ENCODE measurements around the gene MAPK10.

DNA sequence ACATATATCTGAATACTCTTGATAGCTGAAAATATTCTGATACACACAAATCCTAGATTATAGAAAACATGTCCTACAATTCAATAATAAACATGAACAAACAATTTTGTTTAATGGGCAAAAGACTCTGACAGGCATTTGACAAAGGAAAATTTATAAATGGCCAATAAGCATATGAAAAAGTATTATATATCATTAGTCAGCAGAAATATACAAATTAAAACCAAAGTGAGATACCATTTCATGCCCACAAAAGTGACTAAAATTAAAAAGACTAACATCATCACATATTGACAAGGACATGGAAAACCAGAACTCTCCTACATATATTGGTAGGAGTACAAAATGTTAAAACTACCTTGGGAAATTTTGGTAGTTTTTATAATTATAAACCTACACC lies 2.7 kb upstream of the MAPK10 start:
- TF ChIP-seq, protein P1, sequence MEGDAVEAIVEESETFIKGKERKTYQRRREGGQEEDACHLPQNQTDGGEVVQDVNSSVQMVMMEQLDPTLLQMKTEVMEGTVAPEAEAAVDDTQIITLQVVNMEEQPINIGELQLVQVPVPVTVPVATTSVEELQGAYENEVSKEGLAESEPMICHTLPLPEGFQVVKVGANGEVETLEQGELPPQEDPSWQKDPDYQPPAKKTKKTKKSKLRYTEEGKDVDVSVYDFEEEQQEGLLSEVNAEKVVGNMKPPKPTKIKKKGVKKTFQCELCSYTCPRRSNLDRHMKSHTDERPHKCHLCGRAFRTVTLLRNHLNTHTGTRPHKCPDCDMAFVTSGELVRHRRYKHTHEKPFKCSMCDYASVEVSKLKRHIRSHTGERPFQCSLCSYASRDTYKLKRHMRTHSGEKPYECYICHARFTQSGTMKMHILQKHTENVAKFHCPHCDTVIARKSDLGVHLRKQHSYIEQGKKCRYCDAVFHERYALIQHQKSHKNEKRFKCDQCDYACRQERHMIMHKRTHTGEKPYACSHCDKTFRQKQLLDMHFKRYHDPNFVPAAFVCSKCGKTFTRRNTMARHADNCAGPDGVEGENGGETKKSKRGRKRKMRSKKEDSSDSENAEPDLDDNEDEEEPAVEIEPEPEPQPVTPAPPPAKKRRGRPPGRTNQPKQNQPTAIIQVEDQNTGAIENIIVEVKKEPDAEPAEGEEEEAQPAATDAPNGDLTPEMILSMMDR (conservative IDR thresholded peaks at IDR 0.05): no peak
- no peak for TF ChIP-seq ZFX (IDR thresholded peaks at IDR 0.05)

Data from C4-2B (cell line).